Measurements from ENCODE around the gene HSF5. TPM values are rescaled to one million over a fixed set of nuclear protein-coding genes. Genes with fewer than 3 reads are reported as not detected.

The HSF5 gene
- polyA plus RNA-seq, 3 donors: 0.01 to 0.11 (median 0.02) TPM

Other genes with a start within 250 kb of the HSF5 start
- 1 to 10 TPM in 1 of 3 donors, under 1 TPM in 1, not detected in 1; 0.07 to 1.3 TPM for gene LPO, start 249.8 kb downstream of the HSF5 start, polyA plus RNA-seq
- gene MPO, start 207.5 kb downstream of the HSF5 start, polyA plus RNA-seq: 1 to 10 TPM in 1 of 3 donors, under 1 TPM in 2; 0.15 to 1.0 (median 0.34) TPM
- 10 to 100 TPM in 1 of 3 donors, 1 to 10 TPM in 2; 4.4 to 11.9 (median 5.3) TPM for gene TSPOAP1, start 159.6 kb downstream of the HSF5 start, polyA plus RNA-seq
- 10 to 100 TPM; 30.6 to 91.4 (median 67.8) TPM for gene SUPT4H1, start 136.2 kb downstream of the HSF5 start, polyA plus RNA-seq
- gene RNF43, start 70.9 kb downstream of the HSF5 start, polyA plus RNA-seq: 1 to 10 TPM in 1 of 3 donors, under 1 TPM in 1, not detected in 1; 0.16 to 4.8 TPM
- 1 to 10 TPM; 8.1 to 9.4 (median 8.4) TPM for gene MTMR4, start 26.2 kb upstream of the HSF5 start, polyA plus RNA-seq
- gene TEX14, start 203.6 kb upstream of the HSF5 start, polyA plus RNA-seq: under 1 TPM in 2 of 3 donors, not detected in 1; 0.05 to 0.28 TPM
- 10 to 100 TPM in 2 of 3 donors, 1 to 10 TPM in 1; 9.0 to 16.6 (median 13.7) TPM for gene RAD51C, start 204.2 kb upstream of the HSF5 start, polyA plus RNA-seq